HG03159 (cell line): Measurements from ENCODE around the gene ZNG1F.
A peak's percentile ranks its signal among the peaks of the same experiment; 100 is the strongest.
"Not testable (repeated sequence)": the region's sequence is repeated elsewhere in the genome, so short reads cannot be mapped to it uniquely, and the experiment has no call there.

ENCODE experiments used
- ATAC-seq: cut with Tn5 transposase; IDR thresholded peaks from one replicate; pipeline ENCODE4 v1.9.1; 2021; ENCODE audit warnings: mild to moderate bottlenecking, moderate library complexity; ENCODE audit not compliant: unreplicated experiment

The ZNG1F gene

DNA sequence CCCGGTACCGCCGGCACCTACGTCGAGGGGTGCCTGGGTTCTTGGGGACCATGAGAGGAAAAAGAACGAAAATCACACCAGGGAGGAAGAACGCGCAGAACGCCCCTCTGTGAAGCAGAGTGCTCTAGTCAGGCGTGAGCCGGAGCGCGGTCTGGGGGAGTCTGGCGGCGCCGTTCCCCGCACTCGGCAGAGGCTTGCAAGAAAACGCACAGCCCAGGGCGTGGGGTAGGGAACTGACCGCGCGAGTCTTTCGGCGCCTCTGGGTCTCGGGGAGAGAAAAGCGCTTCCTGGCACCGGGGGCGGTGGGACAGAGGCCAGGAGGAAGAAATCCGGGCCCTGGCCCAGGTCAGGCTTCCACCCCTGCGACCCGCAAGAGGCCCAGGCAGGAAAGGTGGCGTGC, 65.3 kb downstream of the ZNG1F start:
- ATAC-seq = not testable (repeated sequence)

- ATAC-seq = not testable (repeated sequence)
These were observed 65.7 kb downstream of the ZNG1F start for GRCh38 chr9:41123396-41123795.

- ATAC-seq = not testable (repeated sequence)
These were observed 68.4 kb downstream of the ZNG1F start for GRCh38 chr9:41120696-41121095.

GRCh38 chr9:41119719-41120118, 69.4 kb downstream of the ZNG1F start:
- ATAC-seq = not testable (repeated sequence)

DNA sequence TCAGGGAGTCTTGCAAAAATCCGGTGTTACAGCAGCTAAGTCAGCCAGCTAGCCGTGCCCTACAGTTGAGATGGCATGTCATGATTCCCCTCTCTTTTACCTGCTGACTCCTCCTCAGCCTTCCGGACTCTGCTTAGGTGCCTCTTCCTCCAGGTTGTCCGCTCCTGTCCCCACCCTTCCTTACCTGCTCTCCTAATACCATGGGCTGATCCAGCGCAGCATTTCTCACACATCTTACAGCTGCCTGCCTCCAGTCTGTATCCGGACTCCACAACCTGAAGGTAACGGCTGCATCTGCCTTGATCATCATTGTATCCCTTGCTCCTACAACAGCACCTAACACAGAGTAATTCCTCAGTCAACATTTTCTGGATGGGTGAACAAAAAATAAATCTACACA, 69.8 kb downstream of the ZNG1F start:
- not testable (repeated sequence) for ATAC-seq

DNA sequence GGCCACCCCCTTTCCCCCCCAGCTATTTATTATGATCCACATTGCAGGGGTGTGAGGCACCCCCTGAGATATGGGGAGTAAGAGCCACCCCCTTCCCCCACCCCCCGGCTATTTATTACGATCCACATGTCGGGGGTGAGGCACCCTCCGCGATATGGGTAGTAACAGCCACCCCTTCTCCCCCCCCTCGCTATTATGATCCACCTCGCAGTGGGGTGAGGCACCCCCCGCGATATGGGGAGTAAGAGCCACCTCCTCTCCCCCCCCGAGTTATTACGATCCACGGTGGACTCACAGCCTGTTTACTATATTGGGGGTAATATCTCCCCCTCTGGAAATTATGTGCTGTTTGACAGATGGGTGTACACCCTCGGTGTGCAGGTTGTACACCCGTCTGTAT, 75.8 kb downstream of the ZNG1F start:
- ATAC-seq = not testable (repeated sequence)

GRCh38 chr9:41111414-41111813, 77.7 kb downstream of the ZNG1F start:
- not testable (repeated sequence) for ATAC-seq

- not testable (repeated sequence) for ATAC-seq
These were observed 78.2 kb downstream of the ZNG1F start for GRCh38 chr9:41110913-41111312.

- ATAC-seq = not testable (repeated sequence)
These were observed 79.9 kb downstream of the ZNG1F start for GRCh38 chr9:41109253-41109652.

- not testable (repeated sequence) for ATAC-seq
These were observed 80.3 kb downstream of the ZNG1F start for GRCh38 chr9:41108816-41109215.

DNA sequence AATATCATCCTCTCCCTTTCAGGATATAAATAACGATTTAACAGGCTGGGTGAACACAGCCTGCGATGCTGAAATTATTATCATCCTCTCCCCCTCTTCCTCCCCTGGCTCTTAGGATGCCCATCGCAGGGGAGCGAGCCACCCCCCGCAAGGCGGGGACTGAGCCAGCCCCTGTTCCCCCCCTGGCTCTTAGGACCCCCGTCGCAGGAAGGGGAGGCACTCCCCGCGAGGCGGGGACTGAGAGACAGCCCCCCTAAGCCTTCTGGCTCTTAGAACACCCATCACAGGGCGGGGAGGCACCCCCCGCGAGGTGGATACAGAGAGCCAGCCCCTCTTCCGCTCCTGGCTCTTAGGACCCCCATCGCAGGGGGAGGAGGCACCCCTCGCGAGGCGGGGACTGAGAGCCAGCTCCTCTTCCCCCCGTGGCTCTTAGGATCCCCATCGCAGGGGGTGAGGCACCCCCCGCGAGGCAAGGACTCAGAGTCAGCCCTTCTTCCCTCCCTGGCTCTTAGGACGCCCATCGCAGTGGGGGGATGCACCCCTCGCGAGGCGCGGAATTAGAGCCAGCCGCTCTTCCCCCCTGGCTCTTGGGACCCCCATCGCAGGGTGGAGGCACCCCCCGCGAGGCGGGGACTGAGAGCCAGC, 82.5 kb downstream of the ZNG1F start:
- ATAC-seq = not testable (repeated sequence)

- not testable (repeated sequence) for ATAC-seq
These were observed 83.4 kb downstream of the ZNG1F start for GRCh38 chr9:41105557-41106253.

GRCh38 chr9:41104542-41104941, 84.6 kb downstream of the ZNG1F start:
- not testable (repeated sequence) for ATAC-seq

GRCh38 chr9:41100508-41100907, 88.6 kb downstream of the ZNG1F start:
- ATAC-seq = not testable (repeated sequence)

DNA sequence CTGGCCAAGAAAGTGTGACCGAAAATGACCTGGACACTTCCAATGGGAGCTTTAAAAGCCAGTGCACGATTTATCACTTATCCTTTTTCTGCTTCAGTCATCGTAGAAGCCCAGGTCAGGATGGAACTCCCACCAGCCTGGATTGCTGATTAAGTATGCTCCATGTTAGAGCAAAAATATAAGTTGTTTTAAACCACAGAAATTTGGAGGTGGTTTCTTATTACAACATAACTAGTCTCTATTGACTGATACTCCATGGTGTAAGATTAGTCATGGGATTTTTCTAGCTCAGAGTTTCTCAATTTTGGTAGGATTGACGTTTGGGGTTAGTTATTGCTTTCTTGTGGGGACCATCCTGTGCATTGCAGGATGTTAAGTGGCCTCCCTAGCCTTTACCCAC, 90.4 kb downstream of the ZNG1F start:
- ATAC-seq = not testable (repeated sequence)

GRCh38 chr9:41095060-41095459, 94.1 kb downstream of the ZNG1F start:
- not testable (repeated sequence) for ATAC-seq

DNA sequence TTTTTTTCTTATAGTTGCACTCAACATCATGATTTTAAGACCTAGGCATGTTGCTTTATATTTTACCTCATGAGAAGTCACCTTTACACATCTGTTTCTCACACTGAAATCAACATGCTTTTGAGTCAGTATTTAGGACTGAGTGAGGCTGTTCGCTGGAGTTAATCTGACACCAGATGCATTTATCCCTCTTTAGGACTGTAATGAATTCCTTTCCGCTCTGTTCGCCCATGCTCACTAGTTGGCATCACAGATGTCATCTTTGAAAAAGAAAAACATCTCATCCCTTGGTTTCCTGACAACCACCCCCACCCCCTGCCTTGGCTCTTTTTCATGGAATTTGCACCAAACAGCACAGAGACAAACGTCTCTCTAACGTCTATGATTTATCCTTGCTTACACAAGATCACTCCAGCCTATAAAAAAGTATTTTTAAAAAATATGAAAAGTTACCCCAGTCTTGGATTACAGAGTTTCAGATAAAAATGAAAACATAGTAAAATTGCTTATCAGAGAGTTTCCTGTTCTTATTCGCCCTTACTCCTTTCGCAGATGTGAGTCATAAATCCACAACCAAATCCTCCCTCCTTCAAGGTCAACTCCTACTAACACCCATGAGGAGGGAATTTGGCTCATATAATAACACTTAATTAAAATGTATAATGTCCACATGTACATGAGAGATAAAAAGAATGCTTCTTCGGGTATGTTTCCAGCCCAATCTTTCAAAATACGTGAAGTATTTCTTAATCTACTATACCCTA, 94.9 kb downstream of the ZNG1F start:
- not testable (repeated sequence) for ATAC-seq

DNA sequence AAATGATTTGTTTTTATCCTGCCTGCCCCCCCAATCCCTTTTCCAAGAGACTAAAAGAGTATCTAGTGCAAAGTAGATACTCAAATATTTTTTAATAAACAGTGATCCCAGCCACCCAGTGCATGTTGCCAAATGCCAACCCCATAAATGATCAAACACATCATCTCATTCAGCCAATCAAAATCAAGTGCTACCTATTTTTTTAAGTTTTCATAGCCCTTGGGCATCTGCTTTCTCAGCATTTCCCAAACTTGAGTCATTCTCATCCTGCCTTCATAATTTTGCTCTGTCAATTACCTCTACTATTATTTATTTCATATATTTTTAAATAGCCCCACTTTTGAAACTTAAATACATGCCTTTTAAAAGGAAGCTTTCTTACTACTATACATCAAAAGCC, 98.2 kb downstream of the ZNG1F start:
- not testable (repeated sequence) for ATAC-seq

DNA sequence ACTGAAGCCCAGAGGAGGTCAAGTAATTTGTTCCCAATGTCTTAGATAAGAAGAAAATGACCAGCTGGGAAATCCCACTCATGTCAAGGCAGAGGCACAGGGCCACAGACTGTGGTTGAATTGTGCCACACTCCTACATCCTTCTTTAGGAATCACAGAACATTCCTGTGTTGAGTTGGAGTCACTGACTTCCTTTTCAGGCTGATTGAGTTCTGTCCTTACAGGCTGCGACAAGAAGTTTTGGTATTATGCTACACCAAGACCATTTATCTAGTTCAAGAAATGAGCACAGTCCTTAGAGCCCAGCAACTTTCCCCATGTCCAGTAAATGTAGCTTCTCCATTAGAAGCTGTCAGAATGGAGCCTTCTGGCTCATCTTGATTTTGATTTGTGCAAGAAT, 98.7 kb downstream of the ZNG1F start:
- not testable (repeated sequence) for ATAC-seq

DNA sequence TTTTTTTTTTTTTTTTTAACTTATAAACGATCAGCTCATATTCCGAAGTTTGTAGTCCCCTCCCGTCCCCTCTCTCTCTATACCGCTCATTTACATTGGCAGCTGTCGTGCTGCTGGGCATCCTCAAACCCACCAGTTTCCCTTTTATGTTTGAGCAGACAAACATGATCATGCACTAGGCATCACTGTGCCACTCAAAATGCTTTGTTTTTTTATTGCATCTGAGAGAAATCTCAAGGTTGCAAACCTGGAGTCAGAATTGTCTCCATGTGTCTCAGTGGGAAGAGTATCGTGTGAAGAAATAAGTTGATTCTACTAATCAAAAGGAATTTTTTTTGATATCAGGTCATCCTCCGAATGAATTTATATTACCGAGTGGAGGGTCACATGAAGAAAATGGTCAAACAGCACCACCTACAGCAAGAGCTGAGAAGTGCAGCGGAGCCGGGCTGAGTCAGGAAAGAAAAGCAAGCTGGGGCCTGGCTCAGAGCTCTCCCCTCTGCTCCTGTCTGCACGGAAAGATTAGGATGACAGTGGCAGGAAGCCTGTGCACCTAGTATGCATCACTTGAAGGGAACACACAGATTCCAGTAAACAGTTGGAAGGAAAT, 100.6 kb downstream of the ZNG1F start:
- peak; percentile 74 for ATAC-seq

DNA sequence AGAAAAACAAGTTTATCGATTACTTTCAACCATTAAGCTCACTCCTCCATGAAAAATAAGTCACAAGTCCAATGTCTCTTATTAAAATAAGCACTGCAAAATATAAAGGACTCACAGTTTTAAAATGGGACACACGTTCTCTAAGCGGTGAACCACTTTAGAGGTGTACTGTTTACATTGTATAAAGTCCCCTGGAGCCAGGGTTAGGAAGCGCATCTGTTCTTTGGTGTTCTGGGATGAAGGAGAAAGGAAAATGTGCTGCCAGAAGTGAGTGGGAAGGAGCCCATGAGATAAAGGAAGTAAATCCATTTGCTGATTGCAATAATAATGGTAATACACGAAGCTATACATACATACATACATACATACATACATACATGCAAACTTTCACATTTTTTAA, 101.2 kb downstream of the ZNG1F start:
- ATAC-seq = not testable (repeated sequence)
